CD4-positive, alpha-beta T cell (primary cell): ENCODE data around the gene S100A7. TPM values are rescaled to one million over a fixed set of nuclear protein-coding genes. Genes with fewer than 3 reads are reported as not detected.

ENCODE experiments used
- ATAC-seq: fragments of 200-7000 bp; cut with Tn5 transposase; one replicate; pipeline ENCODE4 v1.10.0; 2022; ENCODE audit warnings: mild to moderate bottlenecking; ENCODE audit not compliant: poor library complexity
- CTCF ChIA-PET: fragments of 350-600 bp; sonication (Branson Sonifier 250); formaldehyde crosslinking; loops from one replicate; lab custom pipeline; 2021; ENCODE audit warnings: antibody characterized with exemption, inconsistent platforms; lab: Charles Lee
- POLR2A ChIA-PET: fragments of 350-600 bp; sonication (Branson Sonifier 250); formaldehyde crosslinking; loops from one replicate; lab custom pipeline; 2021; ENCODE audit warnings: antibody characterized with exemption, inconsistent platforms; lab: Charles Lee
- DNase-seq, 14 experiments: peaks; one replicate each; pipeline ENCODE4 v3.0.0-alpha.2; 2013 to 2020; ENCODE audit warnings: mixed read lengths in 2 of 14
- H3K27ac ChIP-seq, 2 donors: one replicate each; pipeline versions ENCODE4 v1.5.1 to v1.7.0; 2013; ENCODE audit warnings: low read length in 2 of 2, low read depth in 1 of 2, mild to moderate bottlenecking in 1 of 2
- H3K27me3 ChIP-seq, 2 experiments: 1 replicate in 1 of 2; 2 replicates in 1 of 2; pipeline versions ENCODE4 v1.6.1 to v1.7.0; 2013; ENCODE audit warnings: low read length in 2 of 2, control low read depth in 1 of 2, mild to moderate bottlenecking in 1 of 2, moderate library complexity in 1 of 2; ENCODE audit not compliant: insufficient read depth in 2 of 2, control insufficient read depth in 1 of 2
- H3K36me3 ChIP-seq: one replicate; pipeline ENCODE4 v1.6.1; 2013; ENCODE audit warnings: low read length, control low read depth; ENCODE audit not compliant: insufficient read depth
- H3K4me1 ChIP-seq: one replicate; pipeline ENCODE4 v1.6.1; 2013; ENCODE audit warnings: low read length, control low read depth; ENCODE audit not compliant: insufficient read depth
- H3K4me3 ChIP-seq: one replicate; pipeline ENCODE4 v1.5.1; 2013; ENCODE audit warnings: mild to moderate bottlenecking, low read length, moderate library complexity
- H3K9me3 ChIP-seq, 2 experiments: 1 replicate in 1 of 2; 2 replicates in 1 of 2; pipeline versions ENCODE4 v1.6.1 to v1.7.0; 2013; ENCODE audit warnings: low read length in 2 of 2, mild to moderate bottlenecking in 2 of 2, control low read depth in 1 of 2, moderate library complexity in 1 of 2; ENCODE audit not compliant: control insufficient read depth in 1 of 2, insufficient read depth in 1 of 2
- H3K27ac Mint-ChIP-seq: one replicate; pipeline ENCODE4 v1.8.0; 2020; ENCODE audit warnings: mixed read lengths
- H3K27me3 Mint-ChIP-seq: one replicate; pipeline ENCODE4 v1.8.0; 2021; ENCODE audit warnings: mixed read lengths
- H3K36me3 Mint-ChIP-seq: one replicate; pipeline ENCODE4 v1.8.0; 2021; ENCODE audit warnings: low read depth, mixed read lengths
- H3K4me1 Mint-ChIP-seq: one replicate; pipeline ENCODE4 v1.8.0; 2021; ENCODE audit warnings: low read depth, mixed read lengths
- H3K4me3 Mint-ChIP-seq: one replicate; pipeline ENCODE4 v1.8.0; 2020; ENCODE audit warnings: mild to moderate bottlenecking, mixed read lengths
- H3K9me3 Mint-ChIP-seq: one replicate; pipeline ENCODE4 v1.8.0; 2020; ENCODE audit warnings: mixed read lengths
- intact Hi-C, 2 experiments: fragments of 100-400 bp; cut with DNase I in 1 of 2; cut with micrococcal nuclease in 1 of 2; formaldehyde crosslinking; loops; one replicate each; pipeline versions ENCODE4 v1.15.1 to v1.9.0; 2023 to 2025; cut with DNase I, micrococcal nuclease
- total RNA-seq, 174 experiments: library from RNA in 2 of 174; stranded (reverse) in 2 of 174; gene quantifications; one replicate each; pipeline ENCODE4 v1.2.3 and lab custom pipeline; 2021 to 2026
- TF ChIP-seq, protein P1 (sequence below): fragments of 200-600 bp; IDR thresholded peaks from one replicate; pipeline ENCODE4 v1.8.0; 2022; ENCODE audit warnings: antibody characterized with exemption, mild to moderate bottlenecking

S100A7 gene
- total RNA-seq, 2 experiments from 2014 or later, result not detected

DNA sequence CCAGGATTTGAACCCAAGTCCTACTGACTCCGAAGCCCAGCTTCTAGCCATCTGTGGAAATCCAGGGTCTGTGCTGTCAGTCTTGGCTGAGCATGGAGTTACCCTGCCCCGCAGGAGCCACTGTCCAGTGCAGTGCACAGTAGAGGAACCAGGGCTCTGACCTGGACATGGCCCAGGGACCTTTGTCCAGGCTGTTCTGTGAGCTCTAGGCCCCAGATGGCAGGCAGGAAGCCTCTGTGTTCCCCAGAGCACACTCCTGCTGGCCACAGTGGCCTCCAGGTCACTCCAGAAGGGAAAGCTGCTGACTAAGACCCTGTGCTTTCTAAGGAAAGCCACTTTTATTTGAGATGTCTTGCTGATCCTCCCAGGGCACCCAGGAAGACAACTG lies 30.3 kb downstream of the S100A7 start:
- TF ChIP-seq, protein P1, sequence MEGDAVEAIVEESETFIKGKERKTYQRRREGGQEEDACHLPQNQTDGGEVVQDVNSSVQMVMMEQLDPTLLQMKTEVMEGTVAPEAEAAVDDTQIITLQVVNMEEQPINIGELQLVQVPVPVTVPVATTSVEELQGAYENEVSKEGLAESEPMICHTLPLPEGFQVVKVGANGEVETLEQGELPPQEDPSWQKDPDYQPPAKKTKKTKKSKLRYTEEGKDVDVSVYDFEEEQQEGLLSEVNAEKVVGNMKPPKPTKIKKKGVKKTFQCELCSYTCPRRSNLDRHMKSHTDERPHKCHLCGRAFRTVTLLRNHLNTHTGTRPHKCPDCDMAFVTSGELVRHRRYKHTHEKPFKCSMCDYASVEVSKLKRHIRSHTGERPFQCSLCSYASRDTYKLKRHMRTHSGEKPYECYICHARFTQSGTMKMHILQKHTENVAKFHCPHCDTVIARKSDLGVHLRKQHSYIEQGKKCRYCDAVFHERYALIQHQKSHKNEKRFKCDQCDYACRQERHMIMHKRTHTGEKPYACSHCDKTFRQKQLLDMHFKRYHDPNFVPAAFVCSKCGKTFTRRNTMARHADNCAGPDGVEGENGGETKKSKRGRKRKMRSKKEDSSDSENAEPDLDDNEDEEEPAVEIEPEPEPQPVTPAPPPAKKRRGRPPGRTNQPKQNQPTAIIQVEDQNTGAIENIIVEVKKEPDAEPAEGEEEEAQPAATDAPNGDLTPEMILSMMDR, result no peak
- H3K27me3 Mint-ChIP-seq, result peaks cover 48% of the 10 kb centered on the region
- ChIA-PET POLR2A (no interaction called here), CTCF (no interaction called here)
- Histone ChIP-seq H3K9me3 (no peaks in the 10 kb centered on the region), H3K4me1 (no peaks in the 10 kb centered on the region), H3K4me3 (no peak overlapping the region), H3K36me3 (no peaks in the 10 kb centered on the region), H3K27ac (no peak overlapping the region), H3K27me3 (peaks cover 11 to 20% of the 10 kb centered on the region in 2 experiments)
- DNase-seq, result no peak
- no peaks in the 10 kb centered on the region for H3K4me1 Mint-ChIP-seq
- no peaks in the 10 kb centered on the region for H3K9me3 Mint-ChIP-seq
- no peak overlapping the region for H3K4me3 Mint-ChIP-seq
- H3K27ac Mint-ChIP-seq, result no peak overlapping the region
- intact Hi-C loops, result no loop called here
- H3K36me3 Mint-ChIP-seq, result no peaks in the 10 kb centered on the region
- ATAC-seq, result no peak

DNA sequence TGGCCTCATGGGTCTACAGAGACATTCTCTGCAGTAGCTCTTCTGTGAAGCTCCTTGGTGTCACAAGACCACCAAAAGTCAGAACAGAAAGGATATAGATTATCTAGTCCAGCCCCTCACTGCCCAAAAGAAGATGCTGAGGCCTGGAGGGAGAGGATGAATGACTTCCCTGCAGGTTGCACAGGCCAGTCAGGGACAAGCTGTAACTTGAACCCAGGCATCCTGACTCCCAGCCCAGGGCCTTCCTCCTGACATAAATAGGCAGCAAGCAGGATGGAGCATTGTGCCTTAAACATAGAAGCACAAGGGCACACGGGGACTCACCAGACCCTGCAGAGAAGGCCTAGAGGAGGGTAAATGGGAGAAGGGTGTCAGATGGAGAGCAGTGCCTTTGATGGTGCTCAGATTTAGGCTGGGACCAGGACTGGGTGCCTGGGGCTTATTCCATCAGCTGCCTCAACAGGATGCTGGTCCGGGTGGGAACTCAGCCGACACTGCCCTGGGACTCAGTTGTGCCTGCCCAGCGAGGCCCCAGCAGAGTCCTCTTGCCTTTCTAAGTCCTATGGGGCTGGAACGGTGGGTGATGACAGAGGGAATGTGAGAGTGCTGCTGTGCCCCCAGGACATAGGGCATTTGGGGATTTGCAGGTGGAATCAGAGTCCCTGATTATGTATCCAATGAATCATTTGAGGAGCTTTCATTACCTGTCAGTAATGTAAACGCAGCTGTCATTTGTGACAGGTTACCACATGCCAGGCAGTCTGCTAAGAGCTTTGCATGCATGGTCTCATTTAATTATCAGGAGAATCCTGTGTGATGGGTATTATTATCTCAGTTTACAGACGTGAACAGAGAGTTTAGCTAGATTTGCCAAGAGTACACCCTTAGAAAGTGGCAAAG lies 30.9 kb downstream of the S100A7 start:
- Histone ChIP-seq H3K36me3 (no peaks in the 10 kb centered on the region), H3K4me3 (no peak overlapping the region), H3K4me1 (no peaks in the 10 kb centered on the region), H3K9me3 (no peaks in the 10 kb centered on the region), H3K27me3 (peaks cover 10 to 20% of the 10 kb centered on the region in 2 experiments), H3K27ac (no peak overlapping the region)
- no peak for ATAC-seq
- DNase-seq, result no peak
- Mint-ChIP-seq H3K4me3 (no peak overlapping the region), H3K4me1 (no peaks in the 10 kb centered on the region), H3K27me3 (peaks cover 54% of the 10 kb centered on the region), H3K9me3 (no peaks in the 10 kb centered on the region), H3K36me3 (no peaks in the 10 kb centered on the region), H3K27ac (no peak overlapping the region)
- intact Hi-C loops, result no loop called here
- POLR2A ChIA-PET, result no interaction called here
- CTCF ChIA-PET, result no interaction called here
- TF ChIP-seq, protein P1, result no peak

DNA sequence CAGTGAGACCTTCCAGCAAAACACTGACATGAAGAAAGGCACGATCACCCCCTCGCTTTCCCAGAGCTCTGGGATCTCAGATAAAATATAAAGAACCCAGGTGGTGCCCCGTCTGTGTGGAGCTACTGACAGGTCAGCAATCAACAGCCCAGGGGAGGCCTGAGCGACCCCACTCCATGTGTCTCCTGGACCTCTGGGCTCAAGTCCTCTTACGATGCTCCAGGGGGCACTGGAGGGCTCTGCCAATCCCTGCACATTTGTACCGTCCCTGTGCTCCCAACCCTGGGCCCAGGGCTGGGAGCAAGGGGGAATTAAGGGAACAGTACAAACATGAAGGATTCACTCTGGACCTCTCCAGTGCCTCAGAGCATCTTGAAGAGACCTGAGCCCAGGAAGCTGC lies 31.7 kb downstream of the S100A7 start:
- intact Hi-C loops, result no loop called here
- DNase-seq, result no peak
- no peak for ATAC-seq
- Histone ChIP-seq H3K9me3 (no peaks in the 10 kb centered on the region), H3K27me3 (peaks cover 10 to 27% of the 10 kb centered on the region in 2 experiments), H3K27ac (no peak overlapping the region), H3K36me3 (no peaks in the 10 kb centered on the region), H3K4me3 (no peak overlapping the region), H3K4me1 (no peaks in the 10 kb centered on the region)
- H3K9me3 Mint-ChIP-seq, result no peaks in the 10 kb centered on the region
- peaks cover 59% of the 10 kb centered on the region for H3K27me3 Mint-ChIP-seq
- no peaks in the 10 kb centered on the region for H3K4me1 Mint-ChIP-seq
- POLR2A ChIA-PET, result no interaction called here
- no peak overlapping the region for H3K4me3 Mint-ChIP-seq
- CTCF ChIA-PET, result no interaction called here
- TF ChIP-seq, protein P1, result no peak
- no peaks in the 10 kb centered on the region for H3K36me3 Mint-ChIP-seq
- no peak overlapping the region for H3K27ac Mint-ChIP-seq
